Measurements from ENCODE around the gene MDGA2.
"Not testable (repeated sequence)": the region's sequence is repeated elsewhere in the genome, so short reads cannot be mapped to it uniquely, and the experiment has no call there.

MDGA2 gene

GRCh38 chr14:47624126-47624525, 51.3 kb downstream of the MDGA2 start:
- not testable (repeated sequence) for DNase-seq

- DNase-seq, result no peak
These were observed 56.0 kb downstream of the MDGA2 start for GRCh38 chr14:47619392-47619791.

GRCh38 chr14:47606566-47606965, 68.8 kb downstream of the MDGA2 start:
- DNase-seq, result no peak

GRCh38 chr14:47596860-47597259, 78.5 kb downstream of the MDGA2 start:
- DNase-seq, result no peak

- no peak for DNase-seq
These were observed 79.2 kb downstream of the MDGA2 start for GRCh38 chr14:47596232-47596631.

- DNase-seq, result no peak
These were observed 79.9 kb downstream of the MDGA2 start for GRCh38 chr14:47595552-47595951.

- DNase-seq, result no peak
These were observed 84.5 kb downstream of the MDGA2 start for GRCh38 chr14:47590767-47591495.

GRCh38 chr14:47585447-47585846, 90.0 kb downstream of the MDGA2 start:
- DNase-seq, result no peak

- no peak for DNase-seq
These were observed 108.1 kb downstream of the MDGA2 start for GRCh38 chr14:47567273-47567672.

GRCh38 chr14:47557894-47558293, 117.5 kb downstream of the MDGA2 start:
- no peak for DNase-seq

GRCh38 chr14:47555333-47555732, 120.1 kb downstream of the MDGA2 start:
- DNase-seq, result no peak

GRCh38 chr14:47549886-47550285, 125.5 kb downstream of the MDGA2 start:
- DNase-seq, result peak in 1 of 51 donors; percentile 12

- DNase-seq, result no peak
These were observed 131.9 kb downstream of the MDGA2 start for GRCh38 chr14:47543459-47543858.

- DNase-seq, result no peak
These were observed 133.7 kb downstream of the MDGA2 start for GRCh38 chr14:47541662-47542061.

GRCh38 chr14:47539031-47539461, 136.4 kb downstream of the MDGA2 start:
- DNase-seq, result peak in 11 of 51 donors; percentile 2 to 55 (median 6)

- DNase-seq, result no peak
These were observed 139.1 kb downstream of the MDGA2 start for GRCh38 chr14:47536341-47536740.

- no peak for DNase-seq
These were observed 148.7 kb downstream of the MDGA2 start for GRCh38 chr14:47526591-47527244.

- no peak for DNase-seq
These were observed 150.9 kb downstream of the MDGA2 start for GRCh38 chr14:47524524-47524923.

- no peak for DNase-seq
These were observed 155.0 kb downstream of the MDGA2 start for GRCh38 chr14:47520382-47520781.

- no peak for DNase-seq
These were observed 163.6 kb downstream of the MDGA2 start for GRCh38 chr14:47511829-47512228.

- DNase-seq, result no peak
These were observed 165.4 kb downstream of the MDGA2 start for GRCh38 chr14:47509957-47510356.

GRCh38 chr14:47507861-47508260, 167.5 kb downstream of the MDGA2 start:
- DNase-seq, result no peak

- DNase-seq, result no peak
These were observed 175.0 kb downstream of the MDGA2 start for GRCh38 chr14:47500369-47500768.

All from hypothalamus (tissue), 51 donors.